ENCODE results near the gene GATAD2B.
"Not testable (repeated sequence)": the region's sequence is repeated elsewhere in the genome, so short reads cannot be mapped to it uniquely, and the experiment has no call there.

The GATAD2B gene

DNA sequence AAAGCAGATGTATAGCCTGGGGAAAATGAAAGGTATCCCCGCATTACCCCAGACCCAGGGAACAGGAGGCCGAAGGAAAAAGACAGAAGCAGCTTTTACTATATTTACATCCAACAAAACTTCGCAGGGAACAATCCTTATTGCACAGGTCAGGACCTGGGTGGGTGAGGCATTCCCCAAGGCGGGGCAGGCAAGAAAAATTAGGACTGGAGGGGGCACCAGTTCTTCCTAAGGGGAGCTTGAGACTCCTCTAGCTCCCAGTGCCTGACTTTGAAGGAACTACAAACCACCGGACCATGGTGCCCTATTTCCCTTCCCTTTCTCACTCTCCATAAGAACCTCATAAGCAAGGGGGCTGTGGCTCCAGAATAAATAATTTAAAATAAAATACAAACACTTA is 6.7 kb upstream of the GATAD2B start:
- no peak for DNase-seq

DNA sequence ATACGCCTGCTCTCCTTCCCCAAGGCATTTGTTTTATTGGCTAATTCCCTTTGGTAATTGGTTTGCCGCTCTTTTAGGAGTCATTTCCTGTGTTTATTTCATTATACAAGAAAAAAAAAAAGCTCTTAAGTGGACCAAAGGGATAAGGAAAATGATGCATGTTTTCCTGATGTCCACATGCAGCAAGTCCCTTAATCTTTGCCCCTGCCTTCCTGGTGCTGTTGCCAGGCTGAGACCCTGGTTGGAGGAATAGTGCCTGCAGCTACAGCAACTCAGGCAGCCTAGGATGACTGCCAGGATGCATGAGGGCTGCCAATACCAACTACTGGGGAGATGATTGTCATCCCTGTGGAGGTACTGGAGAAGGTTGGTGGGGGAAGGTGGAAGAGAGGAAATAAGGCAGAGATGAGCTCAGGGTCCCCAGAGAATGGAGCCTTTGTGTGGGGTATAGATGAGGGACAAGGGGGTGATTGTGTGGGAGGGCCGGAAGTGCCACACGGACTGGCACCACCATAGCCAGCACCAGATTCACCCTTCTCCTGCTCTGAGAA is 6.1 kb upstream of the GATAD2B start:
- no peak for DNase-seq

DNA sequence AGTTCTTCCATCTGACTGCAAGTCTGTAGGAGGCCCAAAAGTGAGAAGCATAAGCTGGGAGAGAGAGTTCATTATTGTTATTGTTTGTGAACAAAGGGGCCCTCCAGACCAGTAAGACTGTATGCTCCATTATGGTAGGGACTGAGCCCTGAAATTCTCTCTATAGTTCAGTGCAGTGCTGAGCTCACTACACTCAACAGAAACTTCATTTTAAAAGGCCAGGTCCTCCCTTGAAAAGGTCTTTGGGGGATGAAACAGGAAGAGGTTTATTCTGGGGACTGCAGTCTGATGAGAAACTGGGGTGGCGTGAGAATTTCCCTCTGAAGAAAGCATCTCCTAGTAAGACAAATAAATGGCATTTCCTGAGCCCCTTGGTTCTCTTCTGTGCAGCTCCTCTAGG is 5.5 kb upstream of the GATAD2B start:
- DNase-seq: no peak

DNA sequence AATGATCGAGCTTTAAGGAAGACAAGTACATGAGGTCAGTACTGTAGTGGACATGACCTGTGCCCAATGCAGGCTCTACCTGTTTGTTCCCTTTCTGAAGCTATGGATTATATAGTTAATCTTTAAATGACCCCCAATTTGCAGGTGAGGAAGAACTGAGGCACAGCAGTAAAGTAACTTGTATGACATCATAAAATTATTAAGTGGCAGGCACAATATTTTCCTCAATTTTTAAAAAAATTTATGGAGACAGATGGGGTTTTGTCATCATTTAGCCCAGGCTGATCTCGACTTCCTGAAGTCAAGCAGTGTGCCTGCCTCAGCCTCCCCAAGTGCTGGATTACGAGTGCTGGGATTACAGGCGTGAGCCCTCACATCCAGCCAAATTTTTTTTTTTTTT is 3.6 kb upstream of the GATAD2B start:
- no peak for DNase-seq

DNA sequence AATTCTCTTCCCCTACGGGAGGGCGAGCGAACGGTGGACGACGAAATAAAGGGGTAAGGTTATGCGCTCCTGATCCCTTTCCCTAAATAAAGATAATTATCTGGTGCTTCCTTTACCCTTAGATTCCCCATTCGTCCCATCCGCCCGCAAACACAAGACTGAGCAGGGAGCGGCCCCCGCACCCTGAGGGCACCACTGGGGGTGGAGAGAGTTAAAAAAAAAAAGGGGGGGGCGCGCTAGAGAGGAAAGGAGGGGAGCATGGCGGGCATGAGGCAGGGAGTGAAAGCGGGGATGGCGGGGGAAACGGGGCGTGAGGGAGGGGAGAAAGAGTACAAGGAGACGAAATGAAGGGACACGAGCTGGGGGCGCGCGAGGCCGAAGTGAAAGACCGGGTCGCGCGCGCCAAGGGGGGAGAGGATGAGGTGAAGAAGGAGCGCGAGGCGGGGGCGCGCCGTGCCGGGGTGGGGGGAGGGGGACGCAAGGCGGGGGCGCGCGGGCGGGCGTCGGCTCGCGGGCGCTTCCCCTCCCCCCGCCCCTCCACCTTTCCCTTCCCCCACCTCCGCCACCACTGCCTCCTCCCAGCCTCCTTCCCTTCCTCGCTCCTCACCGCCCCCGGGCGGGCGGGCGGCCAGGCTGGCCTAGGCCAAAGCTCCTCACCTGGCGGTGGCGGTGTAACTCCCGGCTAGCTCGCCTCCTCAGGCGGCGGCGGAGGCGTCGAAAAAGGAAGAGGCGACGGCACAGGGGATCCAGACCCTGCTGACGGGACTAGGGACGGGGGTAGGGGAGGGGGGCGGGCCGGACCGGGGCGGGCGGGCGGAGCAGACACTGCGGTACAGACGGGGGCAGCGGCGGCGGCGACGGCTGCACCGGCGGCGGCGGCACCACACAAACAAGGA is 448 bp downstream of the GATAD2B start:
- peak; percentile 66 for DNase-seq

DNA sequence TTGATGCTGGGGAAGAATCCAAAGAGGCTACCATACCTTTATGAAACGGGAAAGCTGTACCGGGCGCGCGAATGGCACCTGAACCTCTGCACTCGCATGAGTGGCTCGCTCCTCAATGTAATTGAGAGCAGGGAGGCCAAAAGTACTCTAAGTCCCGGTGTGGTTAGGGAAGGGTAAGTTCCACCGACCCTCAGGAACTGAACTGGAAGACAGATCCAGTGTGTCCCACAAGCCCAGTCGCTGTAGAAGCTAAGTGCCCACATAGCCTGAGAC is 1.0 kb downstream of the GATAD2B start:
- DNase-seq: no peak

DNA sequence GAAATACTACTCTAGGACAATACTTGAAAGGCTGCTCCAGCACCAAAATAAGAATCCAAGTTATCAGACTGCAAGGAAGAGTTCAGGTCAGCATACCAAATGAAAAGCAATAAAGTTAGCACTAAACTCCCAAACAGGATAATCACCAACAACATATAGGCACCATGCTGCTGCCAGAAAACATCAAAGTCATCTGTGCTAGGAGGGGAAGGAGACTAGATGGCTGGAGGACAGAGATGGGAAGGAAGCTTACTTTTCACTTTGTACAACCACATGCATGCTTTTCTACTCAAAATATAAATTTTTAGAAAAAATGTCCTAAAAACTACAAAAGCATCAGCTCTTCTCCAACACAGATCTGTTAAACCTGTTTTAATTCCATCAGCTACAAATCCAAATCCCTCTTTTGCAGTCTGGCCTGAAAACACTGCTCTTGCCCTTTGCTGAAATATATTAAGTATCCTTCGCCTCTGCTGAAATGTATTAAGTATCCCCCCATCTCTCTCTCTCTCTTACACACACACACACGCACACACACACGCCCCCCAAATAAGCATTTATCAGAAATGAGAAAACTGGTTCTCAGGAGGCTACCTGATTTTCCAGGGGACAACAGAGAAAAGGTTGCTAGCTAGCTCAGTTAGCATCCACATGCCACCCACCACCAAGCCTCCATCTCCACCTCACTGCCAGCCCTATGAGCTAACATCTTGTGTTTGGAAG is 1.5 kb downstream of the GATAD2B start:
- no peak for DNase-seq

DNA sequence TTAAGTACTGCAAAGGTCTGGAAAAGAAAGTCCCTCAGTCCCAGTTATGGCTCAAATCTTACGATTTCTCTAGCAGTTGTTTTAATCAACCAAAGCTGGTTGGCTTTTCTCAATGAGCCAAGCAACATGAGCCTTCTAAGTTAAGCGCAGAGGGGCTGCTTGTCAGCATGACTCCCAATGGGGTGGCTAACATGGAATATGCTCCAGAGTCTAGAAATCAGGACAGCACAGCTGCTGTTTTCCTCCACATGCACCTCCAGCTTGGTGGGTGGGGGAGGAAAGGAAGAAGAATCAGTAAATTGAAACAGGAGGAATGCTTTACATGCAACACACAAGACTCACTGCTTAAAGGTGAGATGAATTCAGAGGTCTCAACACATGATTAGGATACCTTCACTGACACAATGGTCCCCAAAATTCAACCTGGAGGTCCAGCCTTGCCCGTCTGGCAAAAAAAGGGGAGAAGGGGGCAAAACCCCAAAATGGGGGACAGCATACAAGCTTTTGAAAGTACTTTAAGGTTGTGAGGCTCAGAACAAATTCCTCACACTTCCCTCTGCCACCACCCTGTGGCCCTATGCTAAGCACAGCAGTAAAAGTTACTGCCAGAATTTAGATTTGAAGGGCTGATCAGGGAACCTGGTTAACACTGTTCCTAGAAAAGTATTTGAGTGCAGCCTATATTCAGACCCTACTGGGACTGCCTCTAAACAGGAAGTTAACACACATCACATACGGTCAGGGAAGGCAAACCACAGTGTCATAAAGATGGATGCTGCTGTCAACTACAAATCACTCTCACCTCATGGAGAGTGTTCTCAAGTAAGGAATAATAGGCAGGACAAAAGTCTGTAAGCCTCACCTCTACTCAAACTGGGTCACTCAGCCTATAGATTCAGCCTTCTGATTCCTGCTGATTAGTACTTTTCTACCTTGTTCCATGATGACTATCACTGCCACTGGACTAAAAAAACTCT is 2.6 kb downstream of the GATAD2B start:
- DNase-seq: no peak

DNA sequence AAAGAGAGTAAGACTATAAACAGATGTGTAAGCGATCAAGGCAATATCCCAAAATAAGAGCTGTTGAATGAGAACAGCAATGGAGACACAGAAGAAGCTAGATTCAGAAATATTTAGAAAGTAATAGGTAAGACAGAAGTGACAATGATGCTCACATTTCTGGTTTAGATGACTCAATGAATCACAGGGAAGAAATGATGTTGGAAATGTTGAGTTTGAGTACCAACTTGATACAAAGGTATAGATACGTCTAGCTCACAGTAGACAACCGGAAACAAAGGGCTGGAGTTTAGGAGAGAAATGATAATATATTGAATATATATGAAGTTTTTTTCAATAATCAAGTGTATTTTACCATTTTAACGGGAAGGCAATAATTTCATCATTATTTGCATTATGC is 6.5 kb downstream of the GATAD2B start:
- no peak for DNase-seq

DNA sequence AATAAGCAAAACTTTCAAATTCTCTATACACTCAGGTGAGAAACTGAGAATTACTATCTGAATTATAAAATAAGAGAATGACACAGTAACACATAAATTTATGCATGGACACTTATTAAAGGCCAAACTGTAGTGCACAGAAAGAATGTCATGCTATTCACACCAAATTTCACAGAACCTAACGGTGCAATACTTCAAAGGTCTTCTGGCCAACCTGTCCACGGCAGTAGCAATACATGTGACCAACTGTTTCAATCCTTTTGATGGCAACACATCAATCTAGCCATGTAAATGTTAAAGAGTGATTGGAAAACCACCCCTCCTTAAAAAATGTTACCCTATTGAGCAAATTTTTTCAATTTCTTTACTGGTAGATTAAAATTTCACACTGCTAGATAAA is 10.4 kb downstream of the GATAD2B start:
- no peak for DNase-seq

DNA sequence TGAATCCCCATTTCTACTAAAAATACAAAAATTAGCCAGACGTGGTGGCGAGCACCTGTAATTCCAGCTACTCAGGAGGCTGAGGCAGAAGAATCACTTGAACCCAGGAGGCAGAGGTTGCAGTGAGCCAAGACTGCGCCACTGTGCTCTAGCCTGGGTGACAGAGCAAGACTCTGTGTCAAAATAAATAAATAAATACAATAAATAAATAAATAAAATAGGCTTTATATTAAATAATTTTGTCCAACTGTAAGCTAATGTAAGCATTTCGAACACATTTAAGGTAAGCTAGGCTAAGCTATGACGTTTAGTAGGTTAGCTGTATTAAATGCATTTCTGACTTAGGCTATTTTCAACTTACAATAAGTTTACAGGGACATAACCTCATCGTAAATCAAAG is 12.2 kb downstream of the GATAD2B start:
- DNase-seq: not testable (repeated sequence)

DNA sequence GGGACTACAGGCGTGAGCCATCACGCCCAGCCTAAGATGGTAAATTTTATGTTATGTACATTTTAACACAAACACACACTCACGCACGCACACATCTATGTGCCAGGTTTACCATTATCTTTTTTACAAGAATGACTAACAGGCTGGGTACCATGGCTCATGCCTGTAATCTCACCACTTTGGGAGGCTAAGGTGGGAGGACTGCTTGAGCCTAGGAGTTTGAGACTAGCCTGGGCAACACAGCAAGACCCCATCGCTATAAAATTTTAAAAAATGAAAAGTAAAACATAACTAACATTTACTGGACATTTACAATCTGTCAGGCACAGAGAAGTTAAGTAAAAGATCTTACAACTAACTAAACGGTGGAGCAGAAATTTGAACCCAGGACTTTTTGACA is 14.7 kb downstream of the GATAD2B start:
- DNase-seq: no peak

DNA sequence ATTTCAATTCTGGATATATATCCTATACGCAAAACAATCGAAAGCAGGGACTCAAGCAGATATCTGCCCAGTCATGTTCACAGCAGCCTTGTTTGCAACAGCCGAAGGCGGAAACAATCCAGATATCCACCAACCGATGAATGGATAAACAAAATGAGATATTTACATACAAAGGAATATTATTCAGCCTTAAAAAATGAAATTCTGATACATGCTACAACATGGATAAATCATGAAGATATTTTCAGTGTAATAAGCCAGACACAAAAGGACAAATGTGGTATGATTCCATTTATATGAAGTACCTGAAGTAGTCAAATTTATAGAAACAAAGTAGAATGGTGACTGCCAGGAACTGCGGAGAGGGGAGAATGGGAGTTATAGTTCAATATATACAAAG is 15.6 kb downstream of the GATAD2B start:
- DNase-seq: no peak

DNA sequence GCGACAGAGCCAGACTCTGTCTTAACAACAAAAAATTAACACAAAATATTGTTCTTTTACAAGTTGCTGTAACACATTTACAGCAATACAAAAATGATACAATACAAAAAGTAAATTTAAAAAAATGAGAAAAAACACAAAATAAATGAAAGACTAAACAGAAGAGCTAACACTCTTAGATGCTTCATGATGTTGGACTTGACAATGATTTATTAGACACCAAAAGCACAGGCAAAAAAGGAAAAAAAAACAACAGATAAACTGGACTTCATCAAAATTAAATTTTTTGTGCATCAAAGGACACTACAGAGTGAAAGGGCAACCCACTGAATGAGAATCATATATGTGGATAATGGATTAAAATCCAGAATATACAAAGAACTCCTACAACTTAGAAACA is 16.4 kb downstream of the GATAD2B start:
- no peak for DNase-seq

DNA sequence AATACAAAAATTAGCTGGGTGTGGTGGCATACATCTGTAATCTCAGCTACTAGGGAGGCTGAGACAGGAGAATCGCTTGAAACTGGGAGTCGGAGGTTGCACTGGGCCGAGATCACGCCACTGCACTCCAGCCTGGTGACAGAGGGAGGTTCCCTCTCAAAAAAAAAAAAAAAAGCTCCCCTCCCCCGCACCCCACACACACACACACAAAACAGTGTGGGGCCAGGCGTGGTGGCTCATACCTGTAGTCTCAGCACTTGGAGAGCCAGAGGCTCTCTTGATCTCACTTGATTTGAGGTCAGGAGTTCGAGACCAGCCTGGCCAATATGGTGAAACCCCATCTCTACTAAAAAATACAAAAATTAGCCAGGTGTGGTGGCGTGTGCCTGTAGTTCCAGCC is 16.9 kb downstream of the GATAD2B start:
- DNase-seq: not testable (repeated sequence)

DNA sequence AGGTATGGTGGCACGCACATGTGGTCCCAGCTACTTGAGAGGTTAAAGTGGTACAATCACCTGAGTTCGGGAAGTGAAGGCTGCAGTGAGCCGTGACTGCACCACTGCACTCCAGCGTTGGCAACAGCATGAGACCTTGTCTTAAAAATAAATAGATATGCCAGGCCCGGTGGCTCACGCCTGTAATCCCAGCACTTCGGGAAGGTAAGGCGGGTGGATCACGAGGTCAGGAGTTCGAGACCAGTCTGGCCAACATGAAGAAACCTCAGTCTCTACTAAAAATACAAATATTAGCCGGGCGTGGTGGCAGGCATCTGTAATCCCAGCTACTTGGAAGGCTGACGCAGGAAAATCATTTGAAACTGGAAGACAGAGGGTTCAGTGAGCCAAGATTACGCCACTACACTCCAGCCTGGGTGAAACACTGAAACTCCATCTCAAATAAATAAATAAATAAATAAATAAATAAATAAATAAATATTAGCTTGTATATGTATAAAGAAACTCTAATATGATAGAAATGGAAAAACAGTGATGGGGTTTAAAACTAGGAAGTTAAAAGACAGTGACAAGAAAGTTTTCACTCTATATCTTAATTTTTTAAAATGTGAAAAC is 18.8 kb downstream of the GATAD2B start:
- DNase-seq: no peak

DNA sequence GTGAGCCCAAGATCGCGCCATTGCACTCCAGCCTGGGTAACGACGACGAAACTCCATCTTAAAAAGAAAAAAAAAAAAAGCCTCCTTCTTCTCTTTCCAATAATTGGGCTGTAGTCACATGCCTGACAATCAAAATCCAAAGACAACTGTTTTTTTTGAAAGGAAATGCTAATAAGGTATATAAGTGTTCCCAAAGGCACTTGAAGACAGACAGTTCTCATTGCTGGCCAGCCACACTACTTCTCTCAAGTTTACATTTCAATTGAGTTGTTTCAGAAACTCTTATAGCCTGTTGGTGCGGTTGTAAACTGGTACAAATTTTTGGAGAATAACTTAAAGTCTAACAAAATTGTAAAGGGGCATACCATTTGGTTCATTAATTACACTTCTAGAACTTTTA is 23.3 kb downstream of the GATAD2B start:
- no peak for DNase-seq

DNA sequence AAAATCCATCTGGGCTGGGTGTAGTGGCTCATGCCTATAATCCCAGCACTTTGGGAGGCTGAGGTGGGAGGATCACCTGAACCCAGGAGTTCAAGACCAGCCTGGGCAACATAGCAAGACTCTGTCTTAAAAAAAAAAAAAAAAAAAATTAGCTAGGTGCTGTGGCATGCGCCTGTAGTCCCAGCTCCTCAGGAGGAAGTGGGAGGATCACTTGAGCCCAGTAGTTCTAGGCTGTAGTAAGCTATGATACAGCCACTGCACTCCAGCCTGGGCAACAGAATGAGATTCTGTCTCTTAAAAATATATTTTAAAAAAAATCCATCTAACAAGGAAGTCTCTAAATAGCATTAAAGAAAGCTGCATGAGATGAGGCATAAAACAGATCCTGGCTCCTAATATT is 26.9 kb downstream of the GATAD2B start:
- DNase-seq: not testable (repeated sequence)

DNA sequence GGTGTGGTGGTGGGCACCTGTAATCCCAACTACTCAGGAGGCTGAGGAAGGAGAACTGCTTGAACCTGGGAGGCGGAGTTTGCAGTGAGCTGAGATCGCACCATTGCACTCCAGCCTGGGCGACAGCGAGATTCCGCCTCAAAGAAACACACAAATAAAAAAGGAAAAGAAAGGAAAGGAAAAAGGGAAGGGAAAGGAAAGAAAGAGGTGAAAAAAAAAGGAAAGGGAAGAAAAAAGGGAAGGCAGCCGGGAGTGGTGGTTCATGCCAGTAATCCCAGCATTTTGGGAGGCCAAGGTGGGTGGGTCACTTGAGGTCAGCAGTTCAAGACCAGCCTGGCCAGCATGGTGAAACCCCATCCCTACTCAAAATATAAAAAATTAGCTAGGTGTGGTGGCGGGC is 31.7 kb downstream of the GATAD2B start:
- DNase-seq: not testable (repeated sequence)

DNA sequence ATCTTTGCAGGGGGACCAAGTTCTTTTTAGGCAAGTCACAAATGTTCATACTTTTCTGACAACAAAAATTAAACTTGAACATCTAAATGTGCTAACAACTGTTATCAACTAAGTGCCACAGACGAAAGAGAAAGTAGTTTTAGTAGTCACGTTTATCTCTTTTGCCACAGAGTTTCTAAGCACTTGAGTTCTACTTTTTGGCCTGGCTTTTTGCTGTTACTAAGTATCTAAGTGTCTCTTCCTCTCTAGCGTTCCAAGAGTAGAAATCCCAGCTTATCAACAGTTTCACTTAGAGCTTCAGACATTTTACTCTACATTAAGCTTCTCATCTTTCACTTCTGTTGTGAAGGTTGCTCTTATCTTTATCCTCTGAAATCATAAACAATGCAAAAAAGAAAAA is 34.2 kb downstream of the GATAD2B start:
- DNase-seq: no peak

DNA sequence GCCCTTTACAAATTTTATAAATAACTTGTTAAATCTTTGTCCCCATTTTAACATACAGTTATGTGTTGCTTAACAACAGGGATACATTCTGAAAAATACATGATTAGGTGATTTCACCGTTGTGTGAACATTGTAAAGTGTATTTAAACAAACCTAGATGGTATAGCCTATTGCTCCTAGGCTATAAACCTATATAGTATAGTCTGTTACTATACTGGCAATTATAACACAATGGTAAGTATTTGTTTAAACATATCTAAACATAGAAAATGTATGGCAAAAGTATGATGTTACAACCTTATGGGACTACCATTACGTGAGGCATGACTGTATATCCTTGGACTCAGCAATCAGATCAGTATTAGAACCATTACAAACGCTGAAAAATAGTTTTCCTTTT is 36.6 kb downstream of the GATAD2B start:
- no peak for DNase-seq

DNA sequence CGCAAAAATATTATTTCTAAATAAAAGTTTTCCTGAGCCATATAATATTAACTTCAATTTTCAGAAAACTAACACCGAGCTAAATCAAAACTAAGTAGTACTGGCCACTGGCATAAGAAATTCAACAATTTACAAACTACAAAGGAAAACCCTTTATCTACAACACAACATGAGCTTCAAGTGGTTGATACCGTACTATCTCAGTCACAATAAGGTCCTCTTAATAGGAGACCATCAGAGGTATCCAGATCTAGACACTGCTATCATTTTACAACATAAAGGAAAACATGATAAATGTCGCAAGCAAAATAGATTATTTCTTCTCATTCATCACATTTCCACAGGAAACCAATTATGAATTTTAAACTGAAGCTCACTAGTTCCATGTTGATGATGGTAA is 39.5 kb downstream of the GATAD2B start:
- DNase-seq: no peak
